ENCODE measurements around the gene ARHGAP4. TPM values are rescaled to one million over a fixed set of nuclear protein-coding genes. Genes with fewer than 3 reads are reported as not detected.

ARHGAP4 gene
- total and polyA plus RNA-seq, 2 of the 4 experiments (the other 2 are of a cell fraction), result 0.18 to 0.72 TPM

DNA sequence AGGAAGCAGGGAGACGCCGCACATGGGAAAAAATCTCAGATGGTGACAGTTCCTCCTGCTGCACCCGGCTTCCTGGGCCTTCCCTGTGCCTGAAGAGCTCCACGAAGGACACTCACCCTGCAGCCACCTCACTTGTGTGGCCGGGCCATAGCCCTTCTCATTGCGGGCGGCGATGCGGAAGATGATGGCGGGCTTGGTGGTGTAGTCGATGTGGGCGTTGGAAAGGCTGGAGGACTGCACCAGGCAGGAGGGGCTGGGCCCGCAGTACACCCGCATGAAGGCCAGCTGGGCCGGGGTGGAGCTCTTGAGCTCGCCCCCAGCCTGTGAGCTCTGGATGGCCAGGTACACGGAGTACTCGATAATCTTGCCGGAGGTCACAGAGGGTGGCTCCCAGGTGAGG lies 24.1 kb upstream of the ARHGAP4 start:
- TF ChIP-seq MAZ (IDR thresholded peaks at IDR 0.05; ENCODE audit: borderline replicate concordance, low read depth, low read length) (no peak), FOS (IDR thresholded peaks at IDR 0.05; ENCODE audit: low read depth, low read length) (no peak), RAD21 (IDR thresholded peaks at IDR 0.05; ENCODE audit: low read length) (no peak), RFX5 (IDR thresholded peaks at IDR 0.05; ENCODE audit: low read depth, low read length) (no peak), BHLHE40 (IDR thresholded peaks at IDR 0.05; ENCODE audit: low read depth, low read length) (no peak), CEBPB (IDR thresholded peaks at IDR 0.05; ENCODE audit: low read depth, low read length) (no peak), MAFK (IDR thresholded peaks at IDR 0.05; ENCODE audit: low read depth, low read length) (no peak), POLR2A (IDR thresholded peaks at IDR 0.05; ENCODE audit: low read depth, low read length) (no peak), NFE2L2 (IDR thresholded peaks at IDR 0.05; ENCODE audit: low read depth, low read length) (no peak), RCOR1 (IDR thresholded peaks at IDR 0.05; ENCODE audit: insufficient replicate concordance, low read length) (no peak), SMC3 (IDR thresholded peaks at IDR 0.05; ENCODE audit: low read depth, low read length) (no peak), CHD1 (IDR thresholded peaks at IDR 0.05; ENCODE audit: low read depth, low read length) (no peak), MXI1 (IDR thresholded peaks at IDR 0.05; ENCODE audit: borderline replicate concordance, low read depth, low read length) (no peak)
- TF ChIP-seq, protein P1, sequence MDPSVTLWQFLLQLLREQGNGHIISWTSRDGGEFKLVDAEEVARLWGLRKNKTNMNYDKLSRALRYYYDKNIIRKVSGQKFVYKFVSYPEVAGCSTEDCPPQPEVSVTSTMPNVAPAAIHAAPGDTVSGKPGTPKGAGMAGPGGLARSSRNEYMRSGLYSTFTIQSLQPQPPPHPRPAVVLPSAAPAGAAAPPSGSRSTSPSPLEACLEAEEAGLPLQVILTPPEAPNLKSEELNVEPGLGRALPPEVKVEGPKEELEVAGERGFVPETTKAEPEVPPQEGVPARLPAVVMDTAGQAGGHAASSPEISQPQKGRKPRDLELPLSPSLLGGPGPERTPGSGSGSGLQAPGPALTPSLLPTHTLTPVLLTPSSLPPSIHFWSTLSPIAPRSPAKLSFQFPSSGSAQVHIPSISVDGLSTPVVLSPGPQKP (IDR thresholded peaks at IDR 0.05; ENCODE audit: borderline replicate concordance, low read depth, low read length), result no peak
- TF ChIP-seq, protein P2, sequence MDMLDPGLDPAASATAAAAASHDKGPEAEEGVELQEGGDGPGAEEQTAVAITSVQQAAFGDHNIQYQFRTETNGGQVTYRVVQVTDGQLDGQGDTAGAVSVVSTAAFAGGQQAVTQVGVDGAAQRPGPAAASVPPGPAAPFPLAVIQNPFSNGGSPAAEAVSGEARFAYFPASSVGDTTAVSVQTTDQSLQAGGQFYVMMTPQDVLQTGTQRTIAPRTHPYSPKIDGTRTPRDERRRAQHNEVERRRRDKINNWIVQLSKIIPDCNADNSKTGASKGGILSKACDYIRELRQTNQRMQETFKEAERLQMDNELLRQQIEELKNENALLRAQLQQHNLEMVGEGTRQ (IDR thresholded peaks at IDR 0.05; ENCODE audit: low read depth, low read length), result no peak
- TF ChIP-seq, protein P3, sequence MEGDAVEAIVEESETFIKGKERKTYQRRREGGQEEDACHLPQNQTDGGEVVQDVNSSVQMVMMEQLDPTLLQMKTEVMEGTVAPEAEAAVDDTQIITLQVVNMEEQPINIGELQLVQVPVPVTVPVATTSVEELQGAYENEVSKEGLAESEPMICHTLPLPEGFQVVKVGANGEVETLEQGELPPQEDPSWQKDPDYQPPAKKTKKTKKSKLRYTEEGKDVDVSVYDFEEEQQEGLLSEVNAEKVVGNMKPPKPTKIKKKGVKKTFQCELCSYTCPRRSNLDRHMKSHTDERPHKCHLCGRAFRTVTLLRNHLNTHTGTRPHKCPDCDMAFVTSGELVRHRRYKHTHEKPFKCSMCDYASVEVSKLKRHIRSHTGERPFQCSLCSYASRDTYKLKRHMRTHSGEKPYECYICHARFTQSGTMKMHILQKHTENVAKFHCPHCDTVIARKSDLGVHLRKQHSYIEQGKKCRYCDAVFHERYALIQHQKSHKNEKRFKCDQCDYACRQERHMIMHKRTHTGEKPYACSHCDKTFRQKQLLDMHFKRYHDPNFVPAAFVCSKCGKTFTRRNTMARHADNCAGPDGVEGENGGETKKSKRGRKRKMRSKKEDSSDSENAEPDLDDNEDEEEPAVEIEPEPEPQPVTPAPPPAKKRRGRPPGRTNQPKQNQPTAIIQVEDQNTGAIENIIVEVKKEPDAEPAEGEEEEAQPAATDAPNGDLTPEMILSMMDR (conservative IDR thresholded peaks at IDR 0.05; ENCODE audit: low read depth, low read length), result no peak
- peaks cover 4% of the 10 kb centered on the region for H3K4me1 ChIP-seq (ENCODE audit: control insufficient read depth, insufficient read depth, low read length)
- H2BK120ac ChIP-seq (ENCODE audit: low read depth, low read length), result no peak overlapping the region
- no peak overlapping the region for H3K9ac ChIP-seq (ENCODE audit: low read depth, low read length)
- H3K4ac ChIP-seq (ENCODE audit: low read depth, low read length), result no peak overlapping the region
- no peak for ATAC-seq (ENCODE audit: low read depth)
- H3K9me1 ChIP-seq (ENCODE audit: insufficient read depth, low read length), result no peaks in the 10 kb centered on the region
- no peak overlapping the region for H2AFZ ChIP-seq (replicated peaks; ENCODE audit: low read length, poor library complexity)
- no peak overlapping the region for H2BK20ac ChIP-seq (ENCODE audit: low read depth, low read length)
- peaks cover 0 to 6% of the 10 kb centered on the region in 2 experiments; a peak in 1 of 4 replicates for H3K79me1 ChIP-seq (ENCODE audit: low read depth in 1 of 2, low read length in 2 of 2)
- H3K4me2 ChIP-seq (ENCODE audit: low read depth, low read length), result no peak overlapping the region
- no peak for DNase-seq
- H2BK15ac ChIP-seq (ENCODE audit: low read depth, low read length), result no peak overlapping the region
- no peak overlapping the region for H3K56ac ChIP-seq (ENCODE audit: extremely low read depth, insufficient read depth, low read length)
- H2BK5ac ChIP-seq (ENCODE audit: low read depth, low read length, poor library complexity, severe bottlenecking), result no peak overlapping the region
- no peak overlapping the region for H3K27ac ChIP-seq (ENCODE audit: insufficient read depth, low read length)
- no peak overlapping the region for H3K23ac ChIP-seq (ENCODE audit: low read depth, low read length)
- no peaks in the 10 kb centered on the region for H4K20me1 ChIP-seq (ENCODE audit: insufficient read depth, low read length)
- WGBS, 2 experiments (ENCODE audit: extremely low coverage in 2 of 2, insufficient read length in 1 of 2), result 88% methylated on average over 5 of the region's 19 CpGs; no CpG with 5 or more reads in 1 of the 2 experiments
- in situ Hi-C loops (cut with MboI; ENCODE audit: low sequenced_read_pairs) (no loop called here), dilution Hi-C loops (cut with HindIII; ENCODE audit: low sequenced_read_pairs, unreplicated experiment) (no loop called here), intact Hi-C loops (cut with micrococcal nuclease) (no loop called here)
- H4K8ac ChIP-seq (ENCODE audit: low read depth in 2 of 2, low read length in 2 of 2), result no peak overlapping the region
- H3K4me3 ChIP-seq (ENCODE audit: insufficient read depth, low read depth, low read length), result no peak overlapping the region
- ChIA-PET POLR2A (ENCODE audit: unreplicated experiment) (no interaction called here), CTCF (no interaction called here)
- H4K5ac ChIP-seq (ENCODE audit: low read depth, low read length), result no peak overlapping the region
- H3K9me3 ChIP-seq (ENCODE audit: control insufficient read depth, insufficient read depth, low read length), result no peaks in the 10 kb centered on the region
- H4K91ac ChIP-seq (ENCODE audit: insufficient read depth, low read depth, low read length), result no peak overlapping the region
- H3K27me3 ChIP-seq (ENCODE audit: control insufficient read depth, insufficient read depth, low read length), result no peaks in the 10 kb centered on the region
- H2AK5ac ChIP-seq (ENCODE audit: low read depth, low read length), result no peak overlapping the region
- no TSS peak for BruUV-seq (replicated peaks)
- H3K14ac ChIP-seq (replicated peaks; ENCODE audit: low read depth, low read length), result no peak overlapping the region
- H2AK9ac ChIP-seq (replicated peaks; ENCODE audit: low read depth, low read length, poor library complexity), result peak overlapping the region; percentile 28
- H3K18ac ChIP-seq (ENCODE audit: low read depth, low read length), result no peak overlapping the region
- H3K36me3 ChIP-seq (ENCODE audit: control insufficient read depth, insufficient read depth, low read length), result peaks cover 43% of the 10 kb centered on the region

All from IMR-90 (cell line).